Rectal smooth muscle tissue (tissue), 1 donor: Measurements from ENCODE around the gene TRIM16.
A peak's percentile ranks its signal among the peaks of the same experiment; 100 is the strongest.
"Not testable (repeated sequence)": the region's sequence is repeated elsewhere in the genome, so short reads cannot be mapped to it uniquely, and the experiment has no call there.

Experiments used
- H3K27ac ChIP-seq: one replicate; pipeline ENCODE4 v1.7.0; 2013; ENCODE audit warnings: low read depth, low read length, inconsistent platforms
- H3K27me3 ChIP-seq: one replicate; pipeline ENCODE4 v1.7.0; 2013; ENCODE audit warnings: low read length; ENCODE audit not compliant: control insufficient read depth, insufficient read depth
- H3K36me3 ChIP-seq: one replicate; pipeline ENCODE4 v1.7.0; 2013; ENCODE audit warnings: low read length; ENCODE audit not compliant: control insufficient read depth, insufficient read depth
- H3K4me1 ChIP-seq: one replicate; pipeline ENCODE4 v1.7.0; 2013; ENCODE audit warnings: low read length; ENCODE audit not compliant: control insufficient read depth, insufficient read depth
- H3K4me3 ChIP-seq: one replicate; pipeline ENCODE4 v1.7.0; 2013; ENCODE audit warnings: low read length
- H3K9ac ChIP-seq: one replicate; pipeline ENCODE4 v1.7.0; 2013; ENCODE audit warnings: low read length

The TRIM16 gene

GRCh38 chr17:15623661-15624209, 60.4 kb downstream of the TRIM16 start:
- not testable (repeated sequence) for H3K4me1 ChIP-seq, H3K27me3 ChIP-seq, H3K36me3 ChIP-seq, H3K27ac ChIP-seq, H3K4me3 ChIP-seq, H3K9ac ChIP-seq

- not testable (repeated sequence) for H3K27me3 ChIP-seq, H3K4me1 ChIP-seq, H3K4me3 ChIP-seq, H3K36me3 ChIP-seq, H3K9ac ChIP-seq, H3K27ac ChIP-seq
Measured at GRCh38 chr17:15623255-15623654, 60.9 kb downstream of the TRIM16 start.

GRCh38 chr17:15622124-15622523, 62.0 kb downstream of the TRIM16 start:
- H3K9ac ChIP-seq, H3K4me3 ChIP-seq, H3K4me1 ChIP-seq, H3K27ac ChIP-seq, H3K27me3 ChIP-seq, H3K36me3 ChIP-seq: not testable (repeated sequence)

GRCh38 chr17:15619331-15620058, 64.6 kb downstream of the TRIM16 start, which contains the start of gene FBXW10B:
TSS of gene FBXW10B (minus strand) at chr17:15619704. CDS start at chr17:15619512, 192 bp downstream.
- H3K27me3 ChIP-seq, H3K4me1 ChIP-seq, H3K36me3 ChIP-seq, H3K27ac ChIP-seq, H3K9ac ChIP-seq: not testable (repeated sequence)
- peak within 1 kb of the TSS; percentile 46 for H3K4me3 ChIP-seq

GRCh38 chr17:15616828-15617227, 67.3 kb downstream of the TRIM16 start:
- H3K27ac ChIP-seq, result not testable (repeated sequence)

GRCh38 chr17:15615850-15616249, 68.3 kb downstream of the TRIM16 start:
- not testable (repeated sequence) for H3K36me3 ChIP-seq, H3K4me1 ChIP-seq, H3K27ac ChIP-seq, H3K27me3 ChIP-seq, H3K9ac ChIP-seq, H3K4me3 ChIP-seq

More at GRCh38 chr17:15616828-15617227, 67.3 kb downstream of the TRIM16 start:
- not testable (repeated sequence) for H3K36me3 ChIP-seq, H3K9ac ChIP-seq, H3K4me3 ChIP-seq, H3K27me3 ChIP-seq, H3K4me1 ChIP-seq

GRCh38 chr17:15613111-15613510, 71.0 kb downstream of the TRIM16 start:
- H3K27ac ChIP-seq, H3K27me3 ChIP-seq, H3K4me3 ChIP-seq, H3K9ac ChIP-seq, H3K36me3 ChIP-seq, H3K4me1 ChIP-seq: not testable (repeated sequence)

GRCh38 chr17:15592960-15593359, 91.2 kb downstream of the TRIM16 start:
- H3K27me3 ChIP-seq, H3K4me3 ChIP-seq, H3K4me1 ChIP-seq, H3K36me3 ChIP-seq, H3K9ac ChIP-seq, H3K27ac ChIP-seq: not testable (repeated sequence)

GRCh38 chr17:15591986-15592385, 92.1 kb downstream of the TRIM16 start:
- H3K4me1 ChIP-seq, H3K36me3 ChIP-seq, H3K27me3 ChIP-seq, H3K9ac ChIP-seq, H3K27ac ChIP-seq, H3K4me3 ChIP-seq: not testable (repeated sequence)

GRCh38 chr17:15590844-15591243, 93.3 kb downstream of the TRIM16 start:
- not testable (repeated sequence) for H3K27ac ChIP-seq, H3K4me1 ChIP-seq, H3K4me3 ChIP-seq, H3K9ac ChIP-seq, H3K27me3 ChIP-seq, H3K36me3 ChIP-seq

GRCh38 chr17:15589544-15590536, 94.3 kb downstream of the TRIM16 start:
- not testable (repeated sequence) for H3K4me3 ChIP-seq, H3K9ac ChIP-seq, H3K27ac ChIP-seq

GRCh38 chr17:15588017-15588416, 96.1 kb downstream of the TRIM16 start:
- not testable (repeated sequence) for H3K4me1 ChIP-seq, H3K27me3 ChIP-seq, H3K27ac ChIP-seq, H3K9ac ChIP-seq, H3K4me3 ChIP-seq, H3K36me3 ChIP-seq

More at GRCh38 chr17:15589544-15590536, 94.3 kb downstream of the TRIM16 start:
- not testable (repeated sequence) for H3K27me3 ChIP-seq, H3K4me1 ChIP-seq, H3K36me3 ChIP-seq
